ENCODE results near the gene GAS2L3.

DNA sequence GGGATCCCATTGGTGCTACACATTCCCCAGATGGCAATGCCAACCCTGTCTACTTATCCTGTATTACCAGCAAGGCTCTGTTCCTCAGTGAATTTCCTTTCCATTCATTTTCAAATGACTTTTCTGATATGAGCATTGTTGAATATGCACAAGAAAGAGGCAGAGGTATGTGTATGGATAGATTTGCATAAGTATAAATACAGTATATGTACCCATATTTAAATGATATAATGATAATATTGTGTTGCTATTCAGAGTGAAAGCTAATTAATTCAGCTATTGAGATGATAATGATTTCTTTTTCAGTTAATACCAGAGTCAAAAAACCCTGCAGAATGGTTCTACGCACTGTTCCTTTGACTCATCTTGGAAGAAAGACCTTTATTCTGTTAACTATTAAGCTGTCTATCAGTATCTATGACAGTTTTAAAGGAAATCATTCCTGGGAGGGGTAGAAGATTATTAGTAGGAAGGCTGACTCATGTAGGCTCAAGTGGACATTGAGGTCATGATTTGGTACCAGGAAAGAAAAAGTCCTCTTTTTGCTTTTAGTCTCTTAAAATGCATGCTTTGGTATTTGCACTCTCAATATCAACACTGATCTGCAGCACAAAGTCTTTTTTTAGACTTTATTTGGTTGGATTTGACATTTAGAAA, 44.9 kb upstream of the GAS2L3 start:
- no peak for TF ChIP-seq POLR2AphosphoS5 (IDR thresholded peaks at IDR 0.05; ENCODE audit: control insufficient read depth, insufficient read depth, low read depth, low read length)
- no peak for TF ChIP-seq SMAD4 (CRISPR knock-in tag; conservative IDR thresholded peaks at IDR 0.05)
- TF ChIP-seq E2F5 (CRISPR knock-in tag; IDR thresholded peaks at IDR 0.05): no peak
- TF ChIP-seq FOXK2 (conservative IDR thresholded peaks at IDR 0.05 in 1 of 2, IDR thresholded peaks at IDR 0.05 in 1 of 2; ENCODE audit: low read depth in 2 of 2): no peak
- no peak for TF ChIP-seq ELK1 (CRISPR knock-in tag; IDR thresholded peaks at IDR 0.05)
- no peak for TF ChIP-seq RFX5 (IDR thresholded peaks at IDR 0.05; ENCODE audit: low read depth, low read length)
- no peak for TF ChIP-seq EHMT2 (IDR thresholded peaks at IDR 0.05)
